Activated CD4-positive, alpha-beta T cell treated with anti-CD3 and anti-CD28 coated beads for 24 hours (primary cell): ENCODE results near the gene MAP3K2.

ENCODE experiments used
- DNase-seq, 2 donors: peaks; one replicate each; pipeline ENCODE4 v3.0.0-alpha.2; 2020; ENCODE audit warnings: low read depth in 2 of 2

The MAP3K2 gene

GRCh38 chr2:127293748-127294562 lies 93.8 kb downstream of the MAP3K2 start, which contains the start of gene ERCC3:
Gene ERCC3 (minus strand): TSS chr2:127294144. CDS start chr2:127294081, 63 bp downstream.
- DNase-seq: peak; percentile 56 to 74

GRCh38 chr2:127293386-127293747 lies 94.4 kb downstream of the MAP3K2 start:
- DNase-seq: no peak

GRCh38 chr2:127288274-127288673 lies 99.5 kb downstream of the MAP3K2 start:
- DNase-seq: no peak

- DNase-seq: no peak
These were observed 104.5 kb downstream of the MAP3K2 start for GRCh38 chr2:127283275-127283674.

- no peak for DNase-seq
These were observed 107.1 kb downstream of the MAP3K2 start for GRCh38 chr2:127280693-127281092.

GRCh38 chr2:127279781-127280180 lies 108.0 kb downstream of the MAP3K2 start:
- DNase-seq: no peak

- no peak for DNase-seq
These were observed 108.8 kb downstream of the MAP3K2 start for GRCh38 chr2:127278959-127279358.

GRCh38 chr2:127277028-127277427 lies 110.7 kb downstream of the MAP3K2 start:
- no peak for DNase-seq

GRCh38 chr2:127275789-127276188 lies 112.0 kb downstream of the MAP3K2 start:
- DNase-seq: no peak

GRCh38 chr2:127275356-127275755 lies 112.4 kb downstream of the MAP3K2 start:
- no peak for DNase-seq

- DNase-seq: no peak
These were observed 117.1 kb downstream of the MAP3K2 start for GRCh38 chr2:127270663-127271062.

- no peak for DNase-seq
These were observed 125.9 kb downstream of the MAP3K2 start for GRCh38 chr2:127261804-127262406.

- DNase-seq: no peak
These were observed 128.4 kb downstream of the MAP3K2 start for GRCh38 chr2:127259355-127259754.

- no peak for DNase-seq
These were observed 130.9 kb downstream of the MAP3K2 start for GRCh38 chr2:127256866-127257265.

GRCh38 chr2:127256381-127256780 lies 131.4 kb downstream of the MAP3K2 start:
- DNase-seq: no peak

- no peak for DNase-seq
These were observed 132.1 kb downstream of the MAP3K2 start for GRCh38 chr2:127255721-127256120.

- no peak for DNase-seq
These were observed 132.6 kb downstream of the MAP3K2 start for GRCh38 chr2:127255146-127255545.

GRCh38 chr2:127254386-127254981 lies 133.3 kb downstream of the MAP3K2 start:
- DNase-seq: no peak
